ENCODE results near the gene CCT6B.

CCT6B gene

GRCh38 chr17:34987232-34987631, 26.0 kb upstream of the CCT6B start:
- H3K27me3 ChIP-seq (ENCODE audit: insufficient read depth, low read depth) = no peaks in the 10 kb centered on the region
- no peak overlapping the region for H3K9ac ChIP-seq
- no peak overlapping the region for H3K4me2 ChIP-seq
- H3K4me3 ChIP-seq (IDR thresholded peaks at IDR 0.05; ENCODE audit: insufficient read depth, low read depth, low read length) = no peak overlapping the region
- no peak overlapping the region for H3K27ac ChIP-seq
- no peaks in the 10 kb centered on the region for H4K20me1 ChIP-seq (ENCODE audit: insufficient read depth)
- H3K4me1 ChIP-seq (ENCODE audit: low read depth, poor library complexity, severe bottlenecking) = peaks cover 44% of the 10 kb centered on the region
- H2AFZ ChIP-seq (ENCODE audit: low read depth) = no peak overlapping the region
- H3K79me2 ChIP-seq (ENCODE audit: insufficient read depth, low read depth) = peaks cover 16% of the 10 kb centered on the region; the same call in 1 of the 2 replicates
- peaks cover 7% of the 10 kb centered on the region; the same call in 1 of the 2 replicates for H3K36me3 ChIP-seq (ENCODE audit: insufficient read depth)
- TF ChIP-seq, protein P1, sequence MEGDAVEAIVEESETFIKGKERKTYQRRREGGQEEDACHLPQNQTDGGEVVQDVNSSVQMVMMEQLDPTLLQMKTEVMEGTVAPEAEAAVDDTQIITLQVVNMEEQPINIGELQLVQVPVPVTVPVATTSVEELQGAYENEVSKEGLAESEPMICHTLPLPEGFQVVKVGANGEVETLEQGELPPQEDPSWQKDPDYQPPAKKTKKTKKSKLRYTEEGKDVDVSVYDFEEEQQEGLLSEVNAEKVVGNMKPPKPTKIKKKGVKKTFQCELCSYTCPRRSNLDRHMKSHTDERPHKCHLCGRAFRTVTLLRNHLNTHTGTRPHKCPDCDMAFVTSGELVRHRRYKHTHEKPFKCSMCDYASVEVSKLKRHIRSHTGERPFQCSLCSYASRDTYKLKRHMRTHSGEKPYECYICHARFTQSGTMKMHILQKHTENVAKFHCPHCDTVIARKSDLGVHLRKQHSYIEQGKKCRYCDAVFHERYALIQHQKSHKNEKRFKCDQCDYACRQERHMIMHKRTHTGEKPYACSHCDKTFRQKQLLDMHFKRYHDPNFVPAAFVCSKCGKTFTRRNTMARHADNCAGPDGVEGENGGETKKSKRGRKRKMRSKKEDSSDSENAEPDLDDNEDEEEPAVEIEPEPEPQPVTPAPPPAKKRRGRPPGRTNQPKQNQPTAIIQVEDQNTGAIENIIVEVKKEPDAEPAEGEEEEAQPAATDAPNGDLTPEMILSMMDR (conservative IDR thresholded peaks at IDR 0.05; ENCODE audit: low read depth, low read length) = no peak

DNA sequence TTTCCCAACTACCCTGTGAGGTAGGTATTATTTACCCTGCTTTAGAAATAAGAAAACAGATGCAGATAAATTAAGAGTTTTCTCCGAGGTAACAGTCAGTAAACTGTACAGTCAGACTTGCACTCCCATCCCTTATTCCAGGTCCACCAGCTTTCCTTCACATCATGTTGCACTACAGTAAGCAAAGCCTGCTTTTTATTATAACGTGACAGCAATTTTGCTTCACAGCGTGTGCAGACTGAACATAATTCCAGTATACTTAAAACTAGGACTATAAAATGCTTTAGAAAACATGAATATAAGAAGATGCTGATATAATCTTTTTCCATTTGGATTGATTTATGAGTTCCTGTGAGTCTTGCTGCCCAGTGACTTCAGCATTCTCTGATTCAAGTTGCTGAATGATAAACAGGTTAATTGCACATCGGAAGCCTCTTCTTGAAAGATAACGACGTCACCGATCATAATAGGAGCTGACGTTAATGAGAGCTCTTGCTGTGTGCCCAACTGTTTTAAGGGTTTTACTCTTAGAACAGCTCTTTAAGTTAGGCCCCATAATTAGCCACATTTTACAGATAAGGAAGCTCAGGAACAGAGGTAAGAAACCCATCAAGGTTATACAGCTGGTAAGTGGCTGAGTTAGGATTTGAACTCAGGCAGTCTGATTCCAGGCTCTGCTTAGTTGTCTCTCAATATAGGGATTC, 20.4 kb upstream of the CCT6B start:
- Histone ChIP-seq H2AFZ (ENCODE audit: low read depth) (0 out of 2 replicates have a peak overlapping the region, but pooled peaks have one; percentile 15), H3K4me1 (ENCODE audit: low read depth, poor library complexity, severe bottlenecking) (peaks cover 19% of the 10 kb centered on the region), H3K79me2 (ENCODE audit: insufficient read depth, low read depth) (peaks cover 26% of the 10 kb centered on the region), H4K20me1 (ENCODE audit: insufficient read depth) (no peaks in the 10 kb centered on the region), H3K27ac (peak overlapping the region; percentile 98), H3K9ac (peak overlapping the region; percentile 97), H3K36me3 (ENCODE audit: insufficient read depth) (no peaks in the 10 kb centered on the region), H3K4me3 (IDR thresholded peaks at IDR 0.05; ENCODE audit: insufficient read depth, low read depth, low read length) (no peak overlapping the region), H3K4me2 (peak overlapping the region; percentile 85), H3K27me3 (ENCODE audit: insufficient read depth, low read depth) (no peaks in the 10 kb centered on the region)
- TF ChIP-seq, protein P1 (conservative IDR thresholded peaks at IDR 0.05; ENCODE audit: low read depth, low read length) = no peak

DNA sequence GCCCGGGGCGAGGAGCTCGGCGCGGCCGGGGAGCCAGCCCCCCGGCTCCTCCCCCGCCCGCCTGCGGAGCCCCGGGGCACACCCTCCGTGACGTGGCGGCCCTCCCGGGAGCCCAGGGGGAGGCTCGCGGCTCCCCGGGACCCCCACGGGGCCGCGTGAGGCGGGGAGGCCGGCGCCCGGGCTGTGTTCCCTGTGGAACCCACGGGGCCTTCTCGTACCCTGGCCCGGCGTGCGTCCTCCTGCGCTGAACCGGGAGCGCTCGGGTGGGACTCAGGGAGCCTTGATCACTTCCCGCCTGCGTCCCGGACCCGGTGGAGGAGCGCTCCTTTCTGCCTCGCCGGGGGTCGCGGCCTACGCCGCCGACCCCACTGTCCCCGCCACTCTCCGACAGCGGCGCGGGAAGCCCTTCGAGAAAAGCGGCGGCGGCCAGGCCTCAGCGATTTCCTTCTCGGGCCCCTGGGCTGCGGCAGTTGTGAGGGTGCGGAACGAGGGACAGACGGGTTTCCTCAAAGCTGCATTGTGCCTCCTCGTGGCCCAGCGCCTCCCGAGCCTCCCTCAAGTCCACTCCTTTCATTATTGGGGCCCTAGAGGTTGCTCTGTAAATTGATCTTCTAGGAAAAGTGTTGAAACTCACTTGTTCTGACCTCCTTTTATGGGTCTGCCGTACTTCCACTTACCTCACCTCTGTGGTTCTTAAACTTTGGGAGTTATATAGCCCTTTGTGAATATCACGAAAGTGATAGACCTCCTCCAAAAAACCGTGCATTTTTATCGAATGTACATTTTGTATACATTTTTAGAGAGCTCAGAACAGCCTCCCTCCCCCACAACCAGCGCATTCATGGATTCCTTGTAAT, 19.6 kb upstream of the CCT6B start:
- no peaks in the 10 kb centered on the region for H3K36me3 ChIP-seq (ENCODE audit: insufficient read depth)
- peaks cover 26% of the 10 kb centered on the region for H3K79me2 ChIP-seq (ENCODE audit: insufficient read depth, low read depth)
- H3K4me2 ChIP-seq = peak overlapping the region; percentile 85
- H3K4me3 ChIP-seq (IDR thresholded peaks at IDR 0.05; ENCODE audit: insufficient read depth, low read depth, low read length) = no peak overlapping the region
- peaks cover 19% of the 10 kb centered on the region for H3K4me1 ChIP-seq (ENCODE audit: low read depth, poor library complexity, severe bottlenecking)
- H3K27ac ChIP-seq = peak overlapping the region; percentile 98
- no peaks in the 10 kb centered on the region for H4K20me1 ChIP-seq (ENCODE audit: insufficient read depth)
- peak overlapping the region; percentile 97 for H3K9ac ChIP-seq
- no peaks in the 10 kb centered on the region for H3K27me3 ChIP-seq (ENCODE audit: insufficient read depth, low read depth)
- 0 out of 2 replicates have a peak overlapping the region, but pooled peaks have one; percentile 15 for H2AFZ ChIP-seq (ENCODE audit: low read depth)
- TF ChIP-seq, protein P1 (conservative IDR thresholded peaks at IDR 0.05; ENCODE audit: low read depth, low read length) = peak; percentile 42; the same call in 1 of the 2 replicates

DNA sequence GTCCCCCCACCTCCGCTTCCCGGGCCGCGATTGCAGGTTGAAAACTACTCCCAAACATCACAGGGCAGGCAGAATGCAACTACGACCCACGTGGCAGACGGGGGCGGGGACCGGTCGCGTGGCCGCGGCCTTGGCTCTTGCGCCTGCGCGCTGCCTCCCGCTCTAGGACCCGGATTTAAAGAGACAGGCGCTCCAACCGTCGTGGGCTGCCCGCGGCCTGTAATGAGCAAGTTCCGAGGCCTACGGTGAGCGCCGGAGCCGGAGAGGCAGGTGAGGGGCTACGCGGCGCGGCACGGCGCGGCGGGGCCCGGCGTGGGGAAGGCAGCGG, 19.1 kb upstream of the CCT6B start, which contains the start of gene LIG3:
LIG3 (plus strand) TSS at position 160 of the 328 bp plus-strand sequence. CDS start 2,494 bp downstream, outside the sequence.
- H3K4me3 ChIP-seq (IDR thresholded peaks at IDR 0.05; ENCODE audit: insufficient read depth, low read depth, low read length) = no peak within 1 kb of the TSS
- H4K20me1 ChIP-seq (ENCODE audit: insufficient read depth) = no peaks in the 10 kb centered on the region
- H3K4me2 ChIP-seq = peak within 1 kb of the TSS; percentile 99
- TF ChIP-seq, protein P1 (conservative IDR thresholded peaks at IDR 0.05; ENCODE audit: low read depth, low read length) = no peak
- peak within 1 kb of the TSS; percentile 98 for H3K27ac ChIP-seq
- H3K79me2 ChIP-seq (ENCODE audit: insufficient read depth, low read depth) = peaks cover 26% of the 10 kb centered on the region
- H3K36me3 ChIP-seq (ENCODE audit: insufficient read depth) = no peaks in the 10 kb centered on the region
- H3K4me1 ChIP-seq (ENCODE audit: low read depth, poor library complexity, severe bottlenecking) = peaks cover 19% of the 10 kb centered on the region
- H3K27me3 ChIP-seq (ENCODE audit: insufficient read depth, low read depth) = no peaks in the 10 kb centered on the region
- peak within 1 kb of the TSS; percentile 97 for H3K9ac ChIP-seq
- peak within 1 kb of the TSS; percentile 69 for H2AFZ ChIP-seq (ENCODE audit: low read depth)
